ENCODE results near the gene TXNDC2. TPM values are rescaled to one million over a fixed set of nuclear protein-coding genes. Genes with fewer than 3 reads are reported as not detected.

Gene TXNDC2
- total and polyA plus RNA-seq, 4 donors = 0.21 to 0.65 TPM; not detected in 2

- intact Hi-C loops (cut with DNase I) = loop anchor here (5.0 to 10.0 kb wide), 4 partner anchors 35 to 212 kb away; partner anchors contain the start of gene RAB31 (in 1 of the 2)
- no peak overlapping the region for H3K27ac ChIP-seq (ENCODE audit: low read depth in 1 of 2, low read length in 2 of 2)
- 68 to 70% methylated on average over 3 of the region's 3 CpGs for WGBS, 2 donors
- H3K4me3 ChIP-seq (ENCODE audit: low read length in 2 of 2) = no peak overlapping the region
- no peaks in the 10 kb centered on the region for H3K36me3 ChIP-seq (ENCODE audit: control insufficient read depth in 1 of 2, insufficient read depth in 2 of 2, low read length in 1 of 2)
- DNase-seq (no peak), ATAC-seq (ENCODE audit: low FRiP score) (no peak)
- no peaks in the 10 kb centered on the region for H3K9me3 ChIP-seq (ENCODE audit: control insufficient read depth, low read length)
- peaks cover 2 to 13% of the 10 kb centered on the region in 2 donors for H3K4me1 ChIP-seq (ENCODE audit: control insufficient read depth in 1 of 2, insufficient read depth in 2 of 2, low read length in 2 of 2)
- H3K27me3 ChIP-seq (ENCODE audit: control insufficient read depth in 1 of 2, insufficient read depth in 2 of 2, low read length in 1 of 2) = no peaks in the 10 kb centered on the region
These were observed 31.0 kb downstream of the TXNDC2 start for GRCh38 chr18:9916808-9917207.

- Histone ChIP-seq H3K27ac (ENCODE audit: low read depth in 1 of 2, low read length in 2 of 2) (peak overlapping the region in 1 of 2 donors; percentile 20), H3K9me3 (ENCODE audit: control insufficient read depth, low read length) (no peaks in the 10 kb centered on the region), H3K27me3 (ENCODE audit: control insufficient read depth in 1 of 2, insufficient read depth in 2 of 2, low read length in 1 of 2) (no peaks in the 10 kb centered on the region), H3K36me3 (ENCODE audit: control insufficient read depth in 1 of 2, insufficient read depth in 2 of 2, low read length in 1 of 2) (no peaks in the 10 kb centered on the region), H3K4me3 (ENCODE audit: low read length in 2 of 2) (peak overlapping the region in 1 of 2 donors; percentile 19), H3K4me1 (ENCODE audit: control insufficient read depth in 1 of 2, insufficient read depth in 2 of 2, low read length in 2 of 2) (peaks cover 2 to 13% of the 10 kb centered on the region in 2 donors)
- DNase-seq (no peak), ATAC-seq (ENCODE audit: low FRiP score) (no peak)
- 4 to 5% methylated on average over 2 of the region's 2 CpGs for WGBS, 2 donors
- intact Hi-C loops (cut with DNase I) = loop anchor here (5.0 to 10.0 kb wide), 4 partner anchors 34 to 213 kb away; partner anchors contain the start of gene RAB31 (in 1 of the 2)
These were observed 32.4 kb downstream of the TXNDC2 start for GRCh38 chr18:9918016-9918680.

GRCh38 chr18:9919564-9920232 lies 33.9 kb downstream of the TXNDC2 start:
- ATAC-seq (ENCODE audit: low FRiP score) = no peak
- Histone ChIP-seq H3K4me1 (ENCODE audit: control insufficient read depth in 1 of 2, insufficient read depth in 2 of 2, low read length in 2 of 2) (peaks cover 2 to 13% of the 10 kb centered on the region in 2 donors), H3K9me3 (ENCODE audit: control insufficient read depth, low read length) (no peaks in the 10 kb centered on the region), H3K36me3 (ENCODE audit: control insufficient read depth in 1 of 2, insufficient read depth in 2 of 2, low read length in 1 of 2) (no peaks in the 10 kb centered on the region), H3K27me3 (ENCODE audit: control insufficient read depth in 1 of 2, insufficient read depth in 2 of 2, low read length in 1 of 2) (no peaks in the 10 kb centered on the region), H3K4me3 (ENCODE audit: low read length in 2 of 2) (no peak overlapping the region), H3K27ac (ENCODE audit: low read depth in 1 of 2, low read length in 2 of 2) (no peak overlapping the region)
- DNase-seq = no peak
- WGBS, 2 donors = 62 to 65% methylated on average over 8 of the region's 8 CpGs
- intact Hi-C loops (cut with DNase I) = loop anchor here (5.0 to 10.0 kb wide), 5 partner anchors 33 to 215 kb away; partner anchors contain the start of gene RAB31 (in 1 of the 2)

- DNase-seq (no peak), ATAC-seq (ENCODE audit: low FRiP score) (no peak)
- intact Hi-C loops (cut with DNase I) = loop anchor here in 1 of 2 donors (10.0 kb wide), 1 partner anchor 208 kb away; no protein-coding TSS in a partner anchor
- no peaks in the 10 kb centered on the region for H3K27me3 ChIP-seq (ENCODE audit: control insufficient read depth in 1 of 2, insufficient read depth in 2 of 2, low read length in 1 of 2)
- WGBS, 2 donors = 48 to 54% methylated on average over 4 of the region's 4 CpGs
- H3K36me3 ChIP-seq (ENCODE audit: control insufficient read depth in 1 of 2, insufficient read depth in 2 of 2, low read length in 1 of 2) = no peaks in the 10 kb centered on the region
- H3K9me3 ChIP-seq (ENCODE audit: control insufficient read depth, low read length) = no peaks in the 10 kb centered on the region
- peaks cover 5 to 19% of the 10 kb centered on the region in 2 donors for H3K4me1 ChIP-seq (ENCODE audit: control insufficient read depth in 1 of 2, insufficient read depth in 2 of 2, low read length in 2 of 2)
- no peak overlapping the region for H3K27ac ChIP-seq (ENCODE audit: low read depth in 1 of 2, low read length in 2 of 2)
- H3K4me3 ChIP-seq (ENCODE audit: low read length in 2 of 2) = no peak overlapping the region
These were observed 37.0 kb downstream of the TXNDC2 start for GRCh38 chr18:9922592-9923311.

GRCh38 chr18:9924371-9924943 lies 38.7 kb downstream of the TXNDC2 start:
- H3K27me3 ChIP-seq (ENCODE audit: control insufficient read depth in 1 of 2, insufficient read depth in 2 of 2, low read length in 1 of 2) = no peaks in the 10 kb centered on the region
- H3K9me3 ChIP-seq (ENCODE audit: control insufficient read depth, low read length) = no peaks in the 10 kb centered on the region
- peak overlapping the region in 1 of 2 donors; percentile 57 for H3K27ac ChIP-seq (ENCODE audit: low read depth in 1 of 2, low read length in 2 of 2)
- DNase-seq (no peak), ATAC-seq (ENCODE audit: low FRiP score) (no peak)
- 28 to 31% methylated on average over 4 of the region's 4 CpGs for WGBS, 2 donors
- H3K4me3 ChIP-seq (ENCODE audit: low read length in 2 of 2) = no peak overlapping the region
- H3K36me3 ChIP-seq (ENCODE audit: control insufficient read depth in 1 of 2, insufficient read depth in 2 of 2, low read length in 1 of 2) = no peaks in the 10 kb centered on the region
- intact Hi-C loops (cut with DNase I) = loop anchor here in 1 of 2 donors (10.0 kb wide), 1 partner anchor 210 kb away; no protein-coding TSS in a partner anchor
- peaks cover 4 to 14% of the 10 kb centered on the region in 2 donors for H3K4me1 ChIP-seq (ENCODE audit: control insufficient read depth in 1 of 2, insufficient read depth in 2 of 2, low read length in 2 of 2)

GRCh38 chr18:9925369-9925768 lies 39.6 kb downstream of the TXNDC2 start:
- Histone ChIP-seq H3K4me1 (ENCODE audit: control insufficient read depth in 1 of 2, insufficient read depth in 2 of 2, low read length in 2 of 2) (peaks cover 3 to 9% of the 10 kb centered on the region in 2 donors), H3K4me3 (ENCODE audit: low read length in 2 of 2) (no peak overlapping the region), H3K27ac (ENCODE audit: low read depth in 1 of 2, low read length in 2 of 2) (no peak overlapping the region), H3K27me3 (ENCODE audit: control insufficient read depth in 1 of 2, insufficient read depth in 2 of 2, low read length in 1 of 2) (no peaks in the 10 kb centered on the region), H3K9me3 (ENCODE audit: control insufficient read depth, low read length) (no peaks in the 10 kb centered on the region), H3K36me3 (ENCODE audit: control insufficient read depth in 1 of 2, insufficient read depth in 2 of 2, low read length in 1 of 2) (no peaks in the 10 kb centered on the region)
- ATAC-seq (ENCODE audit: low FRiP score) (peak; percentile 79), DNase-seq (no peak)
- 0 to 5% methylated on average over 1 of the region's 1 CpG for WGBS, 2 donors
- intact Hi-C loops (cut with DNase I) = loop anchor here in 1 of 2 donors (10.0 kb wide), 1 partner anchor 211 kb away; no protein-coding TSS in a partner anchor

- H3K27ac ChIP-seq (ENCODE audit: low read depth in 1 of 2, low read length in 2 of 2) = no peak overlapping the region
- H3K9me3 ChIP-seq (ENCODE audit: control insufficient read depth, low read length) = no peaks in the 10 kb centered on the region
- intact Hi-C loops (cut with DNase I) = loop anchor here in 1 of 2 donors (10.0 kb wide), 1 partner anchor 211 kb away; no protein-coding TSS in a partner anchor
- 56 to 60% methylated on average over 4 of the region's 4 CpGs for WGBS, 2 donors
- H3K4me3 ChIP-seq (ENCODE audit: low read length in 2 of 2) = no peak overlapping the region
- no peaks in the 10 kb centered on the region for H3K27me3 ChIP-seq (ENCODE audit: control insufficient read depth in 1 of 2, insufficient read depth in 2 of 2, low read length in 1 of 2)
- ATAC-seq (ENCODE audit: low FRiP score) = no peak
- H3K4me1 ChIP-seq (ENCODE audit: control insufficient read depth in 1 of 2, insufficient read depth in 2 of 2, low read length in 2 of 2) = peaks cover 3 to 9% of the 10 kb centered on the region in 2 donors
- no peak for DNase-seq
- H3K36me3 ChIP-seq (ENCODE audit: control insufficient read depth in 1 of 2, insufficient read depth in 2 of 2, low read length in 1 of 2) = no peaks in the 10 kb centered on the region
These were observed 40.0 kb downstream of the TXNDC2 start for GRCh38 chr18:9925795-9926194.
